A549 (cell line): ENCODE data around the gene PSG2. TPM values are rescaled to one million over a fixed set of nuclear protein-coding genes. Genes with fewer than 3 reads are reported as not detected.
A peak's percentile ranks its signal among the peaks of the same experiment; 100 is the strongest.
"Not testable (repeated sequence)": the region's sequence is repeated elsewhere in the genome, so short reads cannot be mapped to it uniquely, and the experiment has no call there.

Source experiments
- ATAC-seq, 2 experiments: fragments of 200-7000 bp in 1 of 2; fragments of >200 bp in 1 of 2; cut with Nextera tagmentation in 1 of 2; cut with Tn5 transposase in 1 of 2; 3 replicates each; pipeline versions ENCODE4 v1.8.0 to v1.9.1; 2018 to 2020; ENCODE audit warnings: mild to moderate bottlenecking in 1 of 2, moderate library complexity in 1 of 2
- CTCF ChIA-PET: fragments of 300-600 bp; sonication (Branson Sonifier 250); formaldehyde crosslinking; extraction: SDS; loops from one replicate; lab custom pipeline; 2021; ENCODE audit warnings: antibody characterized with exemption, inconsistent platforms; lab: Yijun Ruan, JAX
- POLR2A ChIA-PET: fragments of 350-600 bp; formaldehyde crosslinking; extraction: SDS; loops from one replicate; lab custom pipeline; 2021; ENCODE audit warnings: antibody characterized with exemption, inconsistent platforms; lab: Yijun Ruan, JAX
- DNase-seq, 2 experiments: peaks; one replicate each; pipeline versions ENCODE4 v3.0.0 to v3.0.0-alpha.2; 2011 to 2016; ENCODE audit warnings: low read depth in 1 of 2, low spot score in 1 of 2
- FAIRE-seq: peaks from 2 replicates; lab custom pipeline; 2011; peaks lifted over from hg19 to GRCh38; lab: Jason Lieb, UNC
- H3K27ac ChIP-seq, 2 experiments: fragments of >200 bp; sonication (Bioruptor Twin); formaldehyde crosslinking; 3 replicates each; pipeline ENCODE4 v1.5.1; 2016 to 2017
- H3K4me1 ChIP-seq: fragments of >200 bp; sonication (Bioruptor Twin); formaldehyde crosslinking; 3 replicates; pipeline ENCODE4 v1.6.1; 2016
- H3K4me2 ChIP-seq: fragments of >200 bp; sonication (Bioruptor Twin); formaldehyde crosslinking; 3 replicates; pipeline ENCODE4 v1.6.1; 2016
- H3K4me3 ChIP-seq: fragments of >200 bp; sonication (Bioruptor Twin); formaldehyde crosslinking; 3 replicates; pipeline ENCODE4 v1.5.1; 2016
- H3K9me3 ChIP-seq: fragments of >200 bp; sonication (Bioruptor Twin); formaldehyde crosslinking; 3 replicates; pipeline ENCODE4 v1.6.1; 2016
- ATOH8 ChIP-seq: fragments of 250-450 bp; sonication (Bioruptor Pico); IDR thresholded peaks from 2 replicates; pipeline ENCODE4 v1.5.0; 2020; ENCODE audit warnings: low read depth, mild to moderate bottlenecking, moderate library complexity
- CTCF ChIP-seq: fragments of >200 bp; sonication (Bioruptor Twin); formaldehyde crosslinking; IDR thresholded peaks from 3 replicates; pipeline ENCODE4 v1.5.1; 2016
- E2F6 ChIP-seq: IDR thresholded peaks from 2 replicates; pipeline ENCODE4 v1.6.1; 2012; ENCODE audit warnings: low read depth, borderline replicate concordance
- EHMT2 ChIP-seq: fragments of 200-600 bp; sonication (generic); IDR thresholded peaks from 2 replicates; pipeline ENCODE4 v1.6.1; 2016; ENCODE audit warnings: antibody characterized with exemption, low read depth, mild to moderate bottlenecking, moderate library complexity
- JUNB ChIP-seq: fragments of >200 bp; sonication (Bioruptor Twin); formaldehyde crosslinking; IDR thresholded peaks from 2 replicates; pipeline ENCODE4 v1.6.1; 2016
- KDM1A ChIP-seq: fragments of 200-600 bp; sonication (generic); IDR thresholded peaks from 2 replicates; pipeline ENCODE4 v1.6.1; 2016; ENCODE audit warnings: low read depth, mild to moderate bottlenecking
- MAX ChIP-seq: IDR thresholded peaks from 2 replicates; pipeline ENCODE4 v1.6.1; 2012
- MYC ChIP-seq: IDR thresholded peaks from 2 replicates; pipeline ENCODE4 v1.6.1; 2012; ENCODE audit warnings: mild to moderate bottlenecking, inconsistent platforms, low read length, improper control_type of control experiment, borderline replicate concordance
- PBX3 ChIP-seq: IDR thresholded peaks from 2 replicates; pipeline ENCODE4 v1.6.1; 2012
- RAD21 ChIP-seq, 2 experiments: fragments of >200 bp in 1 of 2; sonication (Bioruptor Twin) in 1 of 2; formaldehyde crosslinking in 1 of 2; IDR thresholded peaks in 1 of 2; conservative IDR thresholded peaks in 1 of 2; 2 replicates in 1 of 2; 3 replicates in 1 of 2; pipeline ENCODE4 v1.6.1; 2012 to 2018; ENCODE audit warnings: inconsistent platforms in 1 of 2
- RFX5 ChIP-seq: fragments of 450-650 bp; IDR thresholded peaks from 2 replicates; pipeline ENCODE4 v1.7.1; 2014; ENCODE audit warnings: antibody characterized with exemption, mild to moderate bottlenecking, moderate library complexity
- SMC3 ChIP-seq: fragments of >200 bp; sonication (Bioruptor Twin); formaldehyde crosslinking; IDR thresholded peaks from 3 replicates; pipeline ENCODE4 v1.6.1; 2018; ENCODE audit warnings: inconsistent platforms
- USF2 ChIP-seq: fragments of 450-650 bp; IDR thresholded peaks from 2 replicates; pipeline ENCODE4 v1.6.1; 2014; ENCODE audit warnings: antibody characterized with exemption
- ZC3H11A ChIP-seq: fragments of 450-650 bp; IDR thresholded peaks from 2 replicates; pipeline ENCODE4 v1.6.1; 2014; ENCODE audit warnings: antibody characterized with exemption, mild to moderate bottlenecking
- ZNF302 ChIP-seq: fragments of 250-450 bp; sonication (Bioruptor Pico); IDR thresholded peaks from 2 replicates; pipeline ENCODE4 v1.9.0; 2021; ENCODE audit warnings: inconsistent platforms, mild to moderate bottlenecking, moderate library complexity
- WGBS: methylation state at CpG from one replicate; pipeline ENCODE4 v1.1.6; 2017; ENCODE audit errors: missing lambda C conversion rate; 5-methylcytosine and 5-hydroxymethylcytosine counted together
- polyA plus RNA-seq, 4 experiments: library from polyadenylated mRNA; depleted of rRNA in 3 of 4; stranded (reverse); fragments of >200 nt; fragmentation: RNase III in 1 of 4; extraction: RNeasy Plus Mini Kit Qiagen cat#74134 plus additional on column Dnase treatment in 1 of 4; gene quantifications; 2 replicates in 3 of 4; 3 replicates in 1 of 4; pipeline ENCODE4 v1.2.3, GENCODE V29; 2011 to 2017

Gene PSG2
- polyA plus RNA-seq, 2 of the 4 experiments (the other 2 are of a cell fraction) = not detected

- ATAC-seq, H3K27ac ChIP-seq, FAIRE-seq, H3K4me1 ChIP-seq, H3K9me3 ChIP-seq, H3K4me3 ChIP-seq, POLR2A ChIA-PET, H3K4me2 ChIP-seq: not testable (repeated sequence)
- WGBS = 62% methylated on average over 12 of the region's 12 CpGs
- peak; percentile 42; the same call in 1 of the 2 replicates for TF ChIP-seq E2F6
- peak; percentile 29 to 61; a peak in 4 of 5 replicates for TF ChIP-seq RAD21 (conservative IDR thresholded peaks at IDR 0.05 in 1 of 2, IDR thresholded peaks at IDR 0.05 in 1 of 2)
- TF ChIP-seq SMC3 = peak; percentile 45
- TF ChIP-seq MAX = 0 out of 2 replicates have a peak, but pooled peaks have one; percentile 53
- peak; percentile 44 for TF ChIP-seq CTCF
- peak in 1 of 2 experiments; percentile 18 for DNase-seq
- CTCF ChIA-PET = interaction anchor here (1.0 to 2.2 kb wide), 8 partner anchors 12 to 391 kb away, joined by 3 to 5 read pairs (median 3); no protein-coding TSS in a partner anchor
Observed at GRCh38 chr19:43084196-43084832, 1.8 kb upstream of the PSG2 start.

GRCh38 chr19:43083721-43084120 is 1.2 kb upstream of the PSG2 start:
- 91% methylated on average over 9 of the region's 9 CpGs for WGBS
- POLR2A ChIA-PET, H3K4me1 ChIP-seq, H3K4me3 ChIP-seq, H3K4me2 ChIP-seq, H3K9me3 ChIP-seq, ATAC-seq, DNase-seq, FAIRE-seq, H3K27ac ChIP-seq: not testable (repeated sequence)
- CTCF ChIA-PET = interaction anchor here (1.0 to 2.2 kb wide), 5 partner anchors 12 to 391 kb away, joined by 3 to 5 read pairs (median 3); no protein-coding TSS in a partner anchor

- DNase-seq = no peak
- ChIA-PET POLR2A (no interaction called here), CTCF (no interaction called here)
- H3K4me1 ChIP-seq = no peaks in the 10 kb centered on the region; the same call in 2 of the 3 replicates
- H3K9me3 ChIP-seq = no peaks in the 10 kb centered on the region
- no peak overlapping the region for H3K4me3 ChIP-seq
- FAIRE-seq = no peak
- no peak for ATAC-seq
- TF ChIP-seq PBX3 (no peak), ATOH8 (CRISPR knock-in tag) (no peak), USF2 (no peak), RFX5 (no peak), MYC (no peak), ZNF302 (CRISPR knock-in tag) (no peak), JUNB (no peak), KDM1A (no peak), EHMT2 (no peak), ZC3H11A (no peak)
- no peak overlapping the region for H3K27ac ChIP-seq
- H3K4me2 ChIP-seq = no peak overlapping the region
- WGBS = 78% methylated on average over 4 of the region's 4 CpGs
Observed at GRCh38 chr19:43078311-43078710, 4.2 kb downstream of the PSG2 start.

- CTCF ChIA-PET, H3K4me1 ChIP-seq, ATAC-seq, H3K4me3 ChIP-seq, H3K9me3 ChIP-seq, POLR2A ChIA-PET, H3K4me2 ChIP-seq, FAIRE-seq, DNase-seq, H3K27ac ChIP-seq: not testable (repeated sequence)
- 60% methylated on average over 4 of the region's 4 CpGs for WGBS
Observed at GRCh38 chr19:43077881-43078280, 4.6 kb downstream of the PSG2 start.

- peaks cover 30% of the 10 kb centered on the region for H3K4me1 ChIP-seq
- DNase-seq, H3K9me3 ChIP-seq, H3K4me2 ChIP-seq, CTCF ChIA-PET, POLR2A ChIA-PET, H3K27ac ChIP-seq, H3K4me3 ChIP-seq, ATAC-seq, FAIRE-seq: not testable (repeated sequence)
- 45% methylated on average over 3 of the region's 3 CpGs for WGBS
Observed at GRCh38 chr19:43062418-43062817, 20.1 kb downstream of the PSG2 start.

- H3K4me3 ChIP-seq, DNase-seq, H3K4me2 ChIP-seq, POLR2A ChIA-PET, ATAC-seq, FAIRE-seq: not testable (repeated sequence)
- CTCF ChIA-PET = interaction anchor here (0.6 kb wide), 1 partner anchor 492 kb away, joined by 3 read pairs; no protein-coding TSS in a partner anchor
- WGBS = 75% methylated on average over 3 of the region's 3 CpGs
- Histone ChIP-seq H3K27ac (peak overlapping the region in 1 of 2 experiments; percentile 51; a peak in 2 of 6 replicates), H3K4me1 (peaks cover 30% of the 10 kb centered on the region), H3K9me3 (peaks cover 12% of the 10 kb centered on the region; the same call in 2 of the 3 replicates)
Observed at GRCh38 chr19:43061326-43061725, 21.2 kb downstream of the PSG2 start.
